PFSK-1 (cell line): ENCODE results near the gene PLEKHG1.

ENCODE experiments used
- POLR2AphosphoS5 ChIP-seq: IDR thresholded peaks from 2 replicates; pipeline ENCODE4 v1.6.1; 2012; ENCODE audit warnings: low read depth, mild to moderate bottlenecking, control low read depth, low read length, moderate library complexity
- SIN3A ChIP-seq: IDR thresholded peaks from 2 replicates; pipeline ENCODE4 v1.6.1; 2012; ENCODE audit warnings: mild to moderate bottlenecking, low read length, moderate library complexity, borderline replicate concordance; ENCODE audit not compliant: insufficient read depth
- TAF1 ChIP-seq: IDR thresholded peaks from 2 replicates; pipeline ENCODE4 v1.6.1; 2012; ENCODE audit warnings: low read length, control low read depth, borderline replicate concordance; ENCODE audit not compliant: insufficient read depth
- TF ChIP-seq, protein P1 (sequence below), 2 experiments: IDR thresholded peaks; 2 replicates each; pipeline versions ENCODE4 v1.6.1 to v1.8.0; 2011 to 2012; ENCODE audit warnings: low read depth in 2 of 2, low read length in 2 of 2, control low read depth in 1 of 2, inconsistent platforms in 1 of 2, mild to moderate bottlenecking in 1 of 2, moderate library complexity in 1 of 2; ENCODE audit not compliant: insufficient read depth in 1 of 2

DNA sequence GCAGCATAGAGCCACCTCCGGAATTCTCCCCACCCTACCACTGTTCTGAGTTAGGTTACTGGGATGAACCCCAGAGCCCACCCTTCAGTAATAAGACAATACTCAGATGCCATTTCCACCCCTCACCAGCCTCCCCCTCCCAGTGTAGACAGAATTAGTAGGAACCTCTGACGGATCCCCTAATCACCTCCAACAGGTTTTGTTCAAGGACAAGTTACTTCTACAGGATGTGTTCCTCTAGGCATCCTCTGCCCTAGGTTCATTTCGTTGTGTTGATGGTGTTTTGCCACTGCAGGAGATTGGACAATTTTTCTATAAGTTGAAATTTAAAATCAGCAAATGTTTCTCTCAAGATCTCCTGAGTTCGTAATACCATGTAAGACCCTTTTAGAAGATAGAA, 22.8 kb downstream of the PLEKHG1 start:
- no peak for TF ChIP-seq TAF1
- TF ChIP-seq POLR2AphosphoS5: no peak
- TF ChIP-seq, protein P1, sequence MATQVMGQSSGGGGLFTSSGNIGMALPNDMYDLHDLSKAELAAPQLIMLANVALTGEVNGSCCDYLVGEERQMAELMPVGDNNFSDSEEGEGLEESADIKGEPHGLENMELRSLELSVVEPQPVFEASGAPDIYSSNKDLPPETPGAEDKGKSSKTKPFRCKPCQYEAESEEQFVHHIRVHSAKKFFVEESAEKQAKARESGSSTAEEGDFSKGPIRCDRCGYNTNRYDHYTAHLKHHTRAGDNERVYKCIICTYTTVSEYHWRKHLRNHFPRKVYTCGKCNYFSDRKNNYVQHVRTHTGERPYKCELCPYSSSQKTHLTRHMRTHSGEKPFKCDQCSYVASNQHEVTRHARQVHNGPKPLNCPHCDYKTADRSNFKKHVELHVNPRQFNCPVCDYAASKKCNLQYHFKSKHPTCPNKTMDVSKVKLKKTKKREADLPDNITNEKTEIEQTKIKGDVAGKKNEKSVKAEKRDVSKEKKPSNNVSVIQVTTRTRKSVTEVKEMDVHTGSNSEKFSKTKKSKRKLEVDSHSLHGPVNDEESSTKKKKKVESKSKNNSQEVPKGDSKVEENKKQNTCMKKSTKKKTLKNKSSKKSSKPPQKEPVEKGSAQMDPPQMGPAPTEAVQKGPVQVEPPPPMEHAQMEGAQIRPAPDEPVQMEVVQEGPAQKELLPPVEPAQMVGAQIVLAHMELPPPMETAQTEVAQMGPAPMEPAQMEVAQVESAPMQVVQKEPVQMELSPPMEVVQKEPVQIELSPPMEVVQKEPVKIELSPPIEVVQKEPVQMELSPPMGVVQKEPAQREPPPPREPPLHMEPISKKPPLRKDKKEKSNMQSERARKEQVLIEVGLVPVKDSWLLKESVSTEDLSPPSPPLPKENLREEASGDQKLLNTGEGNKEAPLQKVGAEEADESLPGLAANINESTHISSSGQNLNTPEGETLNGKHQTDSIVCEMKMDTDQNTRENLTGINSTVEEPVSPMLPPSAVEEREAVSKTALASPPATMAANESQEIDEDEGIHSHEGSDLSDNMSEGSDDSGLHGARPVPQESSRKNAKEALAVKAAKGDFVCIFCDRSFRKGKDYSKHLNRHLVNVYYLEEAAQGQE (IDR thresholded peaks at IDR 0.05; ENCODE audit: insufficient read depth in 1 of 2, low read depth in 2 of 2, low read length in 2 of 2): no peak
- TF ChIP-seq SIN3A: no peak
